Kidney (tissue), 22 donors: ENCODE results near the gene MED20. TPM values are rescaled to one million over a fixed set of nuclear protein-coding genes. Genes with fewer than 3 reads are reported as not detected.
A peak's percentile ranks its signal among the peaks of the same experiment; 100 is the strongest.

Experiments used
- DNase-seq, 5 donors: peaks; one replicate each; pipeline ENCODE4 v3.0.0-alpha.2; 2013 to 2020
- FAIRE-seq: peaks from 2 replicates; lab custom pipeline; 2012; peaks lifted over from hg19 to GRCh38; lab: Jason Lieb, UNC
- H3K27ac ChIP-seq, 2 donors: one replicate each; pipeline ENCODE4 v1.7.0; 2013; ENCODE audit warnings: low read depth in 2 of 2, low read length in 2 of 2, inconsistent platforms in 1 of 2
- H3K27me3 ChIP-seq: one replicate; pipeline ENCODE4 v1.7.1; 2013; ENCODE audit warnings: low read length, inconsistent platforms; ENCODE audit not compliant: control insufficient read depth, insufficient read depth
- H3K36me3 ChIP-seq, 3 donors: one replicate each; pipeline versions ENCODE4 v1.7.0 to v1.7.1; 2013; ENCODE audit warnings: low read length in 3 of 3, control low read depth in 1 of 3, inconsistent platforms in 1 of 3; ENCODE audit not compliant: insufficient read depth in 3 of 3, control insufficient read depth in 2 of 3
- H3K4me1 ChIP-seq, 3 donors: one replicate each; pipeline versions ENCODE4 v1.7.0 to v1.7.1; 2013; ENCODE audit warnings: low read length in 3 of 3, inconsistent platforms in 1 of 3, low read depth in 1 of 3; ENCODE audit not compliant: control insufficient read depth in 2 of 3, insufficient read depth in 2 of 3
- H3K4me3 ChIP-seq, 3 donors: one replicate each; pipeline versions ENCODE4 v1.7.0 to v1.8.1; 2013; ENCODE audit warnings: low read length in 3 of 3, control low read depth in 1 of 3, inconsistent platforms in 1 of 3
- H3K9ac ChIP-seq, 3 donors: one replicate each; pipeline versions ENCODE4 v1.7.0 to v1.7.1; 2013; ENCODE audit warnings: low read length in 3 of 3, control low read depth in 1 of 3, inconsistent platforms in 1 of 3
- H3K9me3 ChIP-seq, 3 donors: one replicate each; pipeline versions ENCODE4 v1.7.0 to v1.7.1; 2013; ENCODE audit warnings: low read length in 3 of 3, control low read depth in 1 of 3, inconsistent platforms in 1 of 3; ENCODE audit not compliant: control insufficient read depth in 2 of 3, insufficient read depth in 1 of 3
- intact Hi-C: fragments of 100-400 bp; cut with DNase I; formaldehyde crosslinking; loops from one replicate; pipeline ENCODE4 v1.11.1; 2022
- long read RNA-seq, 10 donors: library from polyadenylated mRNA in 1 of 10; unstranded in 1 of 10; transcript quantifications; one replicate each; pipeline ENCODE4 v2.0.0 and lab custom pipeline, GENCODE V29; 2021 to 2026
- polyA plus RNA-seq: library from polyadenylated mRNA; stranded (reverse); fragments of 350-450 nt; fragmentation: Illumina TruSeq; extraction: RNeasy Lipid Tissue Mini Kit (QIAGEN cat#74804); gene quantifications from one replicate; pipeline ENCODE4 v1.2.3, GENCODE V29; 2014; ENCODE audit warnings: low read depth, low replicate concordance; ENCODE audit not compliant: insufficient read depth
- total RNA-seq: library from RNA; stranded (reverse); fragmentation: NEBNext Ultra II Directional; extraction: Animal tissue kit (Norgen Biotek cat#: 25700); gene quantifications from one replicate; pipeline ENCODE4 v1.2.1, GENCODE V29; 2021
- TF ChIP-seq, protein P1 (sequence below): IDR thresholded peaks from 3 replicates; pipeline ENCODE4 v1.5.1; 2012; ENCODE audit warnings: mild to moderate bottlenecking, moderate library complexity, borderline replicate concordance; ENCODE audit not compliant: insufficient read depth; ENCODE audit errors: extremely low read depth
- donor health status: control.
- donor health status: control.
- donor health status: control.
- donor health status: control.
- donor health status: control.
- donor health status: DM: yes; HTN: yes; CAD: no.
- donor health status: Normal renal cell carcinoma (clear cell type).

The MED20 gene, protein sequence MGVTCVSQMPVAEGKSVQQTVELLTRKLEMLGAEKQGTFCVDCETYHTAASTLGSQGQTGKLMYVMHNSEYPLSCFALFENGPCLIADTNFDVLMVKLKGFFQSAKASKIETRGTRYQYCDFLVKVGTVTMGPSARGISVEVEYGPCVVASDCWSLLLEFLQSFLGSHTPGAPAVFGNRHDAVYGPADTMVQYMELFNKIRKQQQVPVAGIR
- total RNA-seq (22.0 TPM), polyA plus RNA-seq (15.1 TPM)
- long read RNA-seq, donor 1, partial matches to known transcripts: 0 of 3 reads
- long read RNA-seq, donor 1, other reads (novel, unspliced or antisense): 0 of 3 reads
- long read RNA-seq, donor 2, transcript MED20-201 (4 exons, 2,438 nt): major isoform, 9 of 10 reads
- long read RNA-seq, donor 2, partial matches to known transcripts: 0 of 10 reads
- long read RNA-seq, donor 2, other reads (novel, unspliced or antisense): 0 of 10 reads
- long read RNA-seq, donor 3, transcript MED20-201 (4 exons, 2,438 nt): major isoform, 7 of 10 reads
- long read RNA-seq, donor 3, partial matches to known transcripts: 0 of 10 reads
- long read RNA-seq, donor 3, other reads (novel, unspliced or antisense): 0 of 10 reads
- long read RNA-seq, donor 4, transcript MED20-201 (4 exons, 2,438 nt): major isoform, 6 of 7 reads
- long read RNA-seq, donor 4, partial matches to known transcripts: 0 of 7 reads
- long read RNA-seq, donor 4, other reads (novel, unspliced or antisense): 0 of 7 reads
- long read RNA-seq, donor 5: 0 reads
- long read RNA-seq, donor 6, transcript MED20-201 (4 exons, 2,438 nt): major isoform, 6 of 6 reads
- long read RNA-seq, donor 6, partial matches to known transcripts: 0 of 6 reads
- long read RNA-seq, donor 6, other reads (novel, unspliced or antisense): 0 of 6 reads
- long read RNA-seq, donor 7, transcript MED20-201 (4 exons, 2,438 nt): major isoform, 7 of 10 reads
- long read RNA-seq, donor 7, partial matches to known transcripts: 1 of 10 reads
- long read RNA-seq, donor 7, other reads (novel, unspliced or antisense): 1 of 10 reads
- long read RNA-seq, donor 8, partial matches to known transcripts: 0 of 4 reads
- long read RNA-seq, donor 8, other reads (novel, unspliced or antisense): 0 of 4 reads
- long read RNA-seq, donor 9, transcript MED20-201 (4 exons, 2,438 nt): major isoform, 8 of 8 reads
- long read RNA-seq, donor 9, partial matches to known transcripts: 0 of 8 reads
- long read RNA-seq, donor 9, other reads (novel, unspliced or antisense): 0 of 8 reads
- long read RNA-seq, donor 10, partial matches to known transcripts: 0 of 2 reads
- long read RNA-seq, donor 10, other reads (novel, unspliced or antisense): 0 of 2 reads

DNA sequence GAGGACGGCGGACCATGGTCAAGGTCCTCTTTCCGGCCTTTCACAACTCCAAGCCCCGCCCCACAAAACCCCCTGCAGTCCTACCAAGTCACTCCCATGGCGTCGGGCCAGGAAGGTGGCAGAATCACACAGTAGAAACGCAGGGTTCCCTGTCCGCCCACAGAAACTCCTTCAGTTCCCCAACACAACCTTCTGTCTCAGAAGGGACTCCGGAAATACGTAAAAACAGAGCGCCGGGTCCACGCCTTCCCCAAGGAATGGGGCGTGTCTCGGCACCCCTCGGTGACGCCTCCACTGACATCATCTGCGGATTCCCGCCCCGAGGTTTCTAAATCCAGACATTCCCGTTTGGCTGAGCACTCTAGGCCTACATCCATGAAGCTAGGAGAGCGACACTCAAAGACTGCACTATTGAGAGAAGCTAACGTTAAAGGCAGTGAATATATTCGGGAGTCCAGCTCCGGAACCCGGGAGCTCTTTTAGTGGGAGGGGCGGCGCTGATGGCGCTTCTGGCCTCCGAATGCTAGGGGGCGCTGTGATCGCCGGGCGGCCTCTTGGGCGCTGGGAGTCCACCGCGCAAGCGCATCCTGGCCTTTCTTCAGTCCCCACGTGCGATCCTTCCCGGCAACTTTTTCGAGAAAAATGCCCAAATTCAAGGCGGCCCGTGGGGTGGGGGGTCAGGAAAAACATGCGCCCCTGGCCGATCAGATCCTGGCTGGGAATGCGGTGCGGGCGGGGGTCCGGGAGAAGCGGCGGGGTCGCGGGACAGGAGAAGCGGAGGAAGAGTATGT lies at the start of gene MED20, which contains the start of gene BYSL:
MED20 (minus strand) TSS at position 219 of the 791 bp plus-strand sequence; CDS start at position 98, 121 bp downstream.
BYSL (plus strand) TSS at position 579 of the 791 bp plus-strand sequence; CDS start at position 643, 64 bp downstream.
- Histone ChIP-seq H3K4me1 (peaks cover 7 to 18% (median 13%) of the 10 kb centered on the region in 3 donors), H3K27me3 (no peaks in the 10 kb centered on the region), H3K27ac (peak within 1 kb of the TSS; percentile 98 to 100), H3K9me3 (no peaks in the 10 kb centered on the region), H3K4me3 (peak within 1 kb of the TSS; percentile 99 to 100 (median 100)), H3K36me3 (peaks cover 0 to 3% (median 0%) of the 10 kb centered on the region in 3 donors), H3K9ac (peak within 1 kb of the TSS; percentile 99 to 100 (median 99))
- DNase-seq (peak; percentile 95 to 98 (median 96)), FAIRE-seq (no peak)
- TF ChIP-seq, protein P1, sequence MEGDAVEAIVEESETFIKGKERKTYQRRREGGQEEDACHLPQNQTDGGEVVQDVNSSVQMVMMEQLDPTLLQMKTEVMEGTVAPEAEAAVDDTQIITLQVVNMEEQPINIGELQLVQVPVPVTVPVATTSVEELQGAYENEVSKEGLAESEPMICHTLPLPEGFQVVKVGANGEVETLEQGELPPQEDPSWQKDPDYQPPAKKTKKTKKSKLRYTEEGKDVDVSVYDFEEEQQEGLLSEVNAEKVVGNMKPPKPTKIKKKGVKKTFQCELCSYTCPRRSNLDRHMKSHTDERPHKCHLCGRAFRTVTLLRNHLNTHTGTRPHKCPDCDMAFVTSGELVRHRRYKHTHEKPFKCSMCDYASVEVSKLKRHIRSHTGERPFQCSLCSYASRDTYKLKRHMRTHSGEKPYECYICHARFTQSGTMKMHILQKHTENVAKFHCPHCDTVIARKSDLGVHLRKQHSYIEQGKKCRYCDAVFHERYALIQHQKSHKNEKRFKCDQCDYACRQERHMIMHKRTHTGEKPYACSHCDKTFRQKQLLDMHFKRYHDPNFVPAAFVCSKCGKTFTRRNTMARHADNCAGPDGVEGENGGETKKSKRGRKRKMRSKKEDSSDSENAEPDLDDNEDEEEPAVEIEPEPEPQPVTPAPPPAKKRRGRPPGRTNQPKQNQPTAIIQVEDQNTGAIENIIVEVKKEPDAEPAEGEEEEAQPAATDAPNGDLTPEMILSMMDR: peak; percentile 84
- intact Hi-C loops: no loop called here

DNA sequence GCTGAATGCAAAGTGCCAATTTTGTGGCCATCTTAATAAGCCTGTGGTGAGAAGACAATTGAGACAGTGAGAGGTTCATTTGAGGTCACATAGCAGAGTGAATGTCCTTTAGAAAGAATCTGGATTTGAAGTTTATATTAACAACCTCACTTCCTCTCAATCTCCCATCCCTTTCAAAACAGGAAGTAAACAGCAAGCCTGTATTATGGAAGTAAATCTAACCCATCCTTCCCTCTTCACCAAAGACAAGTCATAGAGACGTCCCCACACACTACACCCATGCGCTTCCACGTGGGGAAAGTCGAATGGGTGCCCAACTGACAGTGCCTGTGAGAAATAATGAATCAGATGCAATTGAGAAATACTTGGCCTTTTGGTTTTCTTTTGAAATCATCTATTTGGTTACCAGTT lies 49.5 kb upstream of the MED20 start:
- TF ChIP-seq, protein P1: no peak
- FAIRE-seq: no peak
- intact Hi-C loops: no loop called here
- H3K9ac ChIP-seq: no peak overlapping the region
- H3K4me1 ChIP-seq: peaks cover 0 to 9% (median 0%) of the 10 kb centered on the region in 3 donors
- H3K27me3 ChIP-seq: no peaks in the 10 kb centered on the region
- no peak overlapping the region for H3K27ac ChIP-seq
- no peaks in the 10 kb centered on the region for H3K9me3 ChIP-seq
- H3K36me3 ChIP-seq: no peaks in the 10 kb centered on the region
- peak in 1 of 5 donors; percentile 7 for DNase-seq
- H3K4me3 ChIP-seq: no peak overlapping the region
